Skin of body (tissue), 2 donors: ENCODE data around the gene NFATC2. TPM values are rescaled to one million over a fixed set of nuclear protein-coding genes. Genes with fewer than 3 reads are reported as not detected.

ENCODE experiments used
- DNase-seq: peaks from one replicate; lab custom pipeline; 2025; lab: John Stamatoyannopoulos, UW
- total RNA-seq: library from RNA; depleted of rRNA; stranded (reverse); fragments of >200 nt; gene quantifications from one replicate; pipeline ENCODE4 v1.2.3, GENCODE V29; 2014

NFATC2 gene
- total RNA-seq, 1 donor from 2014 or later: 6.0 TPM

- DNase-seq: no peak
Observed at GRCh38 chr20:51417250-51418136, 125.0 kb downstream of the NFATC2 start.

GRCh38 chr20:51416532-51417249 lies 125.8 kb downstream of the NFATC2 start:
- no peak for DNase-seq

- no peak for DNase-seq
Observed at GRCh38 chr20:51413857-51414256, 128.7 kb downstream of the NFATC2 start.

- no peak for DNase-seq
Observed at GRCh38 chr20:51412951-51413481, 129.5 kb downstream of the NFATC2 start.

- no peak for DNase-seq
Observed at GRCh38 chr20:51412333-51412871, 130.1 kb downstream of the NFATC2 start.

- DNase-seq: no peak
Observed at GRCh38 chr20:51411870-51412269, 130.6 kb downstream of the NFATC2 start.

GRCh38 chr20:51410586-51411325 lies 131.8 kb downstream of the NFATC2 start:
- no peak for DNase-seq

- no peak for DNase-seq
Observed at GRCh38 chr20:51409192-51409880, 133.2 kb downstream of the NFATC2 start.

- no peak for DNase-seq
Observed at GRCh38 chr20:51404297-51405060, 138.0 kb downstream of the NFATC2 start.

- no peak for DNase-seq
Observed at GRCh38 chr20:51403466-51404220, 138.9 kb downstream of the NFATC2 start.

GRCh38 chr20:51402201-51402600 lies 140.3 kb downstream of the NFATC2 start:
- DNase-seq: no peak

GRCh38 chr20:51401496-51401895 lies 141.0 kb downstream of the NFATC2 start:
- DNase-seq: no peak

GRCh38 chr20:51400051-51400926 lies 142.2 kb downstream of the NFATC2 start:
- no peak for DNase-seq

GRCh38 chr20:51399006-51399890 lies 143.3 kb downstream of the NFATC2 start:
- no peak for DNase-seq

- DNase-seq: no peak
Observed at GRCh38 chr20:51398552-51398951, 144.0 kb downstream of the NFATC2 start.

- no peak for DNase-seq
Observed at GRCh38 chr20:51398083-51398482, 144.4 kb downstream of the NFATC2 start.

GRCh38 chr20:51397137-51397536 lies 145.4 kb downstream of the NFATC2 start:
- DNase-seq: no peak
